Stimulated activated memory B cell treated with anti-CD40 and anti-IgM and Interleukin-4, amounts not matched to agents 10 μg/mL and 1 μg/mL and 100 μg/mL, for 72 hours (primary cell): ENCODE measurements around the gene MPRIP.

Source experiments
- ATAC-seq: fragments of 150-1000 bp; cut with Tn5 transposase; 2 replicates; pipeline ENCODE4 v1.10.0; 2021
- H3K27ac Mint-ChIP-seq: one replicate; pipeline ENCODE4 v1.8.0; 2022; ENCODE audit warnings: mild to moderate bottlenecking, mixed read lengths
- H3K27me3 Mint-ChIP-seq: one replicate; pipeline ENCODE4 v1.8.0; 2022; ENCODE audit warnings: mixed read lengths
- H3K36me3 Mint-ChIP-seq: one replicate; pipeline ENCODE4 v1.8.0; 2022; ENCODE audit warnings: mixed read lengths
- H3K4me1 Mint-ChIP-seq: one replicate; pipeline ENCODE4 v1.8.0; 2022; ENCODE audit warnings: mixed read lengths
- H3K4me3 Mint-ChIP-seq: one replicate; pipeline ENCODE4 v1.8.0; 2022; ENCODE audit warnings: mild to moderate bottlenecking, moderate library complexity, mixed read lengths
- H3K9me3 Mint-ChIP-seq: one replicate; pipeline ENCODE4 v1.8.0; 2022; ENCODE audit warnings: mixed read lengths

The MPRIP gene

GRCh38 chr17:17051791-17052461 is 9.7 kb downstream of the MPRIP start:
- peaks cover 5% of the 10 kb centered on the region for H3K36me3 Mint-ChIP-seq
- peak overlapping the region; percentile 3 for H3K27ac Mint-ChIP-seq
- no peaks in the 10 kb centered on the region for H3K9me3 Mint-ChIP-seq
- ATAC-seq = no peak
- H3K4me3 Mint-ChIP-seq = no peak overlapping the region
- H3K4me1 Mint-ChIP-seq = peaks cover 71% of the 10 kb centered on the region
- H3K27me3 Mint-ChIP-seq = no peaks in the 10 kb centered on the region

- ATAC-seq = no peak
- no peaks in the 10 kb centered on the region for H3K9me3 Mint-ChIP-seq
- H3K27ac Mint-ChIP-seq = peak overlapping the region; percentile 3
- no peaks in the 10 kb centered on the region for H3K27me3 Mint-ChIP-seq
- H3K4me1 Mint-ChIP-seq = peaks cover 66% of the 10 kb centered on the region
- H3K36me3 Mint-ChIP-seq = peaks cover 2% of the 10 kb centered on the region
- no peak overlapping the region for H3K4me3 Mint-ChIP-seq
Measured at GRCh38 chr17:17052462-17053221, 10.4 kb downstream of the MPRIP start.

- ATAC-seq = no peak
- Mint-ChIP-seq H3K4me1 (peaks cover 65% of the 10 kb centered on the region), H3K27me3 (no peaks in the 10 kb centered on the region), H3K4me3 (no peak overlapping the region), H3K36me3 (peaks cover 5% of the 10 kb centered on the region), H3K27ac (peak overlapping the region; percentile 19), H3K9me3 (no peaks in the 10 kb centered on the region)
Measured at GRCh38 chr17:17053446-17054379, 11.5 kb downstream of the MPRIP start.

DNA sequence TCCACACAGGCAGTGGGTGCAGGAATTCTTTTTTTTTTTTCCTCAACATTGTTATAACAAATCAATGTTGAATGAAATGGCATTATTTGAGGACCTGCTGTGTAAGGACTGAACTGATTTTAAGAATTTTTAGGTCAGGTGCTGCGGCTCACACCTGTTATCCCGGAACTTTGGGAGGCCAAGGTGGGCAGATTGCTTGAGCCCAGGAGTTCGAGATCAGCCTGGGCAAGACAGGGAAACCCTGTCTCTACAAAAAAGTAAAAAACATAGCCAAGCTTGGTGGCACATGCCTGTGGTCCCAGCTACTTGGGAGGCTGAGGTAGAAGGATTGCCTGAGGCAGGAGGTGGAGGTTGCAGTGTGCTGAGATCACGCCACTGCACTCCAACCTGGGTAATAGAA is 12.4 kb downstream of the MPRIP start:
- ATAC-seq = no peak
- Mint-ChIP-seq H3K27ac (no peak overlapping the region), H3K27me3 (no peaks in the 10 kb centered on the region), H3K4me1 (peaks cover 59% of the 10 kb centered on the region), H3K36me3 (peaks cover 5% of the 10 kb centered on the region), H3K4me3 (no peak overlapping the region), H3K9me3 (no peaks in the 10 kb centered on the region)

DNA sequence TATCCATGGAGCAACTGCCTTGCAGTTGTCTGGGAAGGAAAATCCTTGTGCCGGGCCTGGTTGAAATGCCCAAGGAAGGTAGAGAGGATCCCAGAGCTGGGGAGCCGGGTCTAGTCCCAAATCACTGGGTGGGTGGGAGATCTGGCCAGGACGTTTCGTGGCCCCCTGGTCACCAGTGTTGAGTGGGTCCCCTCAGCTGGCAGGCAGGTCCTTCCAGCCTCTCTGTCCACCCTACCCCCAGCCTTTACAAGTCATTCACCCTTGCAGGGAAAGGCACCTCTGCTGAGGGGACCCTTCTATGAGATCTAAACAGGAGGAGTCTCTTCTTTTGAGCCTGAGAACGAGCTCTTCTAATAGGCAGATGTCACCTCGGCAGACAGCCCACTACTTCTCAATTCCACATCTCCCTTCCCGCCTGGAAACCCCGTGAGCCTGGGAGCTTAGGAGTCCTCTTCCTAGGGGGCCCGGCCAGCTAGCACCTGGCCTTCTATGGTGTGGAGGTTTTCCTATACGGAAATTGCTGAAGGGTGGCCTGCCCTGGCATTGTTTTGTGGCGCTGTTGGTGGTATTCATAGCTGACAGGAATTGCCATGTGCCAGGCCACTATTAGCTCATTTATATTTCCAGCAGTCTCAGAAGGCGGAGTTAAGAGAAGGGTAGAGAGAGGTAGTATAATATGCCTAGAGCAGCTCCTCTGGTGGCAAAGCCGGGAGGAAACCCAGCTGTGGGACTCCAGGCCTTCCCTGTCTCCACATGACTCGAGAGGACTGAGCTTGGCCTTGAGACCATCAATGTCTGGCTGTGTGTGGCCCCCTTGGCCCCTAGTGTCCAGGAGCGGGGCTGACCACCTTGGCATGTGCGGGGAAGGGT is 13.3 kb downstream of the MPRIP start:
- H3K4me1 Mint-ChIP-seq = peaks cover 62% of the 10 kb centered on the region
- ATAC-seq = no peak
- H3K4me3 Mint-ChIP-seq = no peak overlapping the region
- no peaks in the 10 kb centered on the region for H3K27me3 Mint-ChIP-seq
- no peaks in the 10 kb centered on the region for H3K9me3 Mint-ChIP-seq
- no peak overlapping the region for H3K27ac Mint-ChIP-seq
- H3K36me3 Mint-ChIP-seq = peaks cover 5% of the 10 kb centered on the region

DNA sequence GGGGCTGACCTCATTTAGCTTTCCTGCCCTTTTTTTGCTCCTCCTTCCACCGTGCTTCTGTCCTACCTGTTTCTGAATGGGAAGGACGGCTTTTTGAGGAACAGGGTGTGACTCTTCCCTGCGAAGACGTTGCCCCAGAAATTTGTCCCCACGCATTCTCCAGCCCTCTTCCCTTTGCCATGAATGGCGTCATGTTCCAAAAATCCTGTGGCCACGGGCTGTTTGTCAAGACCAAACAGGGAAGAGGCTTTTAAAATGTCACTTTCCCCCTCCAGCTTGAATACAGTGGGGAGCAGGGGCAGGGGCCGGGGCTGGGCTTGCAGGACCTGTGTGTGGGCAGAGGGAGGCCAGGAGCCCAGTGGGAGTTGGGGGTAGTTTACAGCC is 13.9 kb downstream of the MPRIP start:
- H3K27ac Mint-ChIP-seq = no peak overlapping the region
- no peak for ATAC-seq
- H3K9me3 Mint-ChIP-seq = no peaks in the 10 kb centered on the region
- H3K4me1 Mint-ChIP-seq = peaks cover 62% of the 10 kb centered on the region
- peaks cover 5% of the 10 kb centered on the region for H3K36me3 Mint-ChIP-seq
- H3K4me3 Mint-ChIP-seq = no peak overlapping the region
- H3K27me3 Mint-ChIP-seq = no peaks in the 10 kb centered on the region

- no peaks in the 10 kb centered on the region for H3K27me3 Mint-ChIP-seq
- ATAC-seq = no peak
- H3K4me1 Mint-ChIP-seq = peaks cover 63% of the 10 kb centered on the region
- peaks cover 5% of the 10 kb centered on the region for H3K36me3 Mint-ChIP-seq
- no peaks in the 10 kb centered on the region for H3K9me3 Mint-ChIP-seq
- no peak overlapping the region for H3K4me3 Mint-ChIP-seq
- no peak overlapping the region for H3K27ac Mint-ChIP-seq
Measured at GRCh38 chr17:17057057-17057551, 14.8 kb downstream of the MPRIP start.

GRCh38 chr17:17058304-17058703 is 16.0 kb downstream of the MPRIP start:
- ATAC-seq = no peak
- Mint-ChIP-seq H3K4me3 (no peak overlapping the region), H3K4me1 (peaks cover 63% of the 10 kb centered on the region), H3K27me3 (no peaks in the 10 kb centered on the region), H3K36me3 (peaks cover 16% of the 10 kb centered on the region), H3K9me3 (no peaks in the 10 kb centered on the region), H3K27ac (no peak overlapping the region)

- peaks cover 65% of the 10 kb centered on the region for H3K4me1 Mint-ChIP-seq
- H3K36me3 Mint-ChIP-seq = peaks cover 17% of the 10 kb centered on the region
- H3K27ac Mint-ChIP-seq = no peak overlapping the region
- H3K27me3 Mint-ChIP-seq = no peaks in the 10 kb centered on the region
- ATAC-seq = no peak
- H3K9me3 Mint-ChIP-seq = no peaks in the 10 kb centered on the region
- no peak overlapping the region for H3K4me3 Mint-ChIP-seq
Measured at GRCh38 chr17:17059301-17059890, 17.1 kb downstream of the MPRIP start.

DNA sequence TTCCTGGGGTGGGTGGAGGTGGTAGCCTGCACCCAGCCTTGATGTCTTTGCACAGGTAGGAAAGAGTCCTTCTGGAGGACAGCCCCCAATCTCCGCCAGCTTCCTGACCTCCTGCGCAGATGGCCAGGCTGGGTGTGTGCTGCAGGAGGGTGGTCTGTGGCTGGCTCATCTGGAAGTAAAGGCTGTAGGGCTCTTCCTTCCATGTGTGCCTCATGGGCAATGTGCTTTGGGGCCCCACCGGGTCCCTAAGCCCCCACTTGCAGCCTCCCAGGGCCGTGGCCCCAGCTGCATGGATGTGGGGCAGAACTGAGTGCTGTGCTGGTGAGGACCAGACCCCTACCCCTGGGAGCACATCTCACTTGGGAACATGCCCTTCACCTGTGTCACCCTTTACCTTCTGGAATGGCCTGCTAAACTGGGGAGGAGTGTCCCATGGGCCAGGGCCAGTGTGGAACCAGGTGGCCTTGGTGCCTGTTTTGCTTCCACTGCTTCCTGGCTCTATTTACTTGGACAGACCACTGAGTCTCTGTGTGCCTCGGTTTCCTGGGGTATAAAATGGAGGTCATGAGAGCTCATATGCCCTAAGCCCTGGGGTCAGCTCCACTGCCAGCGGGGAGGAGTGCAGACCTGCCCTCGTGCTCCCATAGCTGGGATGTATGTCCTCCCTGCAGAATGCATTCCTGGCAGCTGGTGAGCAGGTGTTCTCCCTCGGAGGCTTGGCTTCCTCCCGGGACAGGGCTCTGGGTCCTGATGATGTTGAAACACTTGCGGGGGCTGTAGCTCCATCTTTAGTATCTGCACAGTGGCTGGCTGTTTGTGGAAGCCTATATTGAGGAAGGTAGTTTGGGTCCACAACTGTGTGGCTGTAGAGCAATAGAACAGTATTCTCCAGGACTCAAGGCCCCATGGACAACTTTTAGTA is 18.0 kb downstream of the MPRIP start:
- H3K36me3 Mint-ChIP-seq = peaks cover 17% of the 10 kb centered on the region
- no peak overlapping the region for H3K4me3 Mint-ChIP-seq
- no peaks in the 10 kb centered on the region for H3K9me3 Mint-ChIP-seq
- no peaks in the 10 kb centered on the region for H3K27me3 Mint-ChIP-seq
- H3K4me1 Mint-ChIP-seq = peaks cover 74% of the 10 kb centered on the region
- H3K27ac Mint-ChIP-seq = peak overlapping the region; percentile 46
- no peak for ATAC-seq

GRCh38 chr17:17060930-17061329 is 18.7 kb downstream of the MPRIP start:
- no peak for ATAC-seq
- Mint-ChIP-seq H3K4me1 (peaks cover 75% of the 10 kb centered on the region), H3K27ac (peak overlapping the region; percentile 46), H3K36me3 (peaks cover 17% of the 10 kb centered on the region), H3K9me3 (no peaks in the 10 kb centered on the region), H3K4me3 (no peak overlapping the region), H3K27me3 (no peaks in the 10 kb centered on the region)

- H3K9me3 Mint-ChIP-seq = no peaks in the 10 kb centered on the region
- no peaks in the 10 kb centered on the region for H3K27me3 Mint-ChIP-seq
- H3K36me3 Mint-ChIP-seq = peaks cover 17% of the 10 kb centered on the region
- no peak for ATAC-seq
- peaks cover 76% of the 10 kb centered on the region for H3K4me1 Mint-ChIP-seq
- no peak overlapping the region for H3K4me3 Mint-ChIP-seq
- peak overlapping the region; percentile 46 for H3K27ac Mint-ChIP-seq
Measured at GRCh38 chr17:17061516-17061915, 19.3 kb downstream of the MPRIP start.

DNA sequence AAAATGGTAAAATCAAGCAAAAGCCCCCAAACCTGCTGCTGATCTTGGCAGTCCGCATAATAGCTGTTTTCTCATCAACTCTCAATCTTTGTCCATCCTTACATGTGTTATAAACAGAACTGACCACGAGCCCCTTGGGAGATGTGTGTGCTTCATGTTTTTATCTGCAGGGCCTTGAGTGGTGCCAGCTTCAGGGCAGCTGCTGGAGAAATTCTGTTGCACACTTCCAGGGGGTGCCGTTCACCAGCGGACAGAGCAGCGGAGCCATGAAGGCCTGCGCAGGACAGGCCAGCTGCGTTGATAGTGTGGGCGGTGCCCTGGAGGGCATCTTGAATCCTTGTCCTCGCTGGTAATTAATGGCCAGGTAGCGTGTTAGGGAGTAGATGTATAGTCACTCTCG is 20.1 kb downstream of the MPRIP start:
- Mint-ChIP-seq H3K4me3 (no peak overlapping the region), H3K36me3 (peaks cover 17% of the 10 kb centered on the region), H3K4me1 (peaks cover 82% of the 10 kb centered on the region), H3K9me3 (no peaks in the 10 kb centered on the region), H3K27ac (peak overlapping the region; percentile 46), H3K27me3 (no peaks in the 10 kb centered on the region)
- ATAC-seq = no peak
